MM.1S (cell line): Measurements from ENCODE around the gene TMEM135.

ENCODE experiments used
- DNase-seq: peaks from one replicate; pipeline ENCODE4 v3.0.0-alpha.2; 2015
- H2AFZ ChIP-seq: fragments of 300-600 bp; sonication (generic); 2 replicates; pipeline ENCODE4 v1.6.0; 2016; ENCODE audit warnings: antibody characterized with exemption, low read length
- H3F3A ChIP-seq: fragments of 300-600 bp; sonication (generic); 2 replicates; pipeline ENCODE4 v1.6.1; 2016; ENCODE audit warnings: mild to moderate bottlenecking, antibody characterized with exemption, low read length, moderate library complexity, mixed read lengths; ENCODE audit not compliant: insufficient read depth
- H3K27ac ChIP-seq: fragments of 300-600 bp; sonication (generic); 2 replicates; pipeline ENCODE4 v1.5.1; 2016; ENCODE audit warnings: mild to moderate bottlenecking, low read length
- H3K27me3 ChIP-seq: fragments of 300-600 bp; sonication (generic); replicated peaks from 2 replicates; pipeline ENCODE4 v1.6.0; 2016; ENCODE audit warnings: low read length; ENCODE audit not compliant: insufficient read depth
- H3K36me3 ChIP-seq: fragments of 300-600 bp; sonication (generic); replicated peaks from 2 replicates; pipeline ENCODE4 v1.6.1; 2016; ENCODE audit warnings: mild to moderate bottlenecking, low read length, mixed read lengths; ENCODE audit not compliant: insufficient read depth
- H3K4me1 ChIP-seq: fragments of 300-600 bp; sonication (generic); 2 replicates; pipeline ENCODE4 v1.6.1; 2016; ENCODE audit warnings: low read length, mixed read lengths
- H3K4me2 ChIP-seq: fragments of 300-600 bp; sonication (generic); 2 replicates; pipeline ENCODE4 v1.6.0; 2016; ENCODE audit warnings: low read depth, low read length
- H3K4me3 ChIP-seq: fragments of 300-600 bp; sonication (generic); 2 replicates; pipeline ENCODE4 v1.5.1; 2016; ENCODE audit warnings: low read length, mixed read lengths
- H3K79me2 ChIP-seq: fragments of 300-600 bp; sonication (generic); 2 replicates; pipeline ENCODE4 v1.6.1; 2016; ENCODE audit warnings: mixed run types, low read length, mixed read lengths
- H3K9ac ChIP-seq: fragments of 300-600 bp; sonication (generic); 2 replicates; pipeline ENCODE4 v1.6.1; 2016; ENCODE audit warnings: low read length, mixed read lengths
- H3K9me2 ChIP-seq: fragments of 300-600 bp; sonication (generic); replicated peaks from 2 replicates; pipeline ENCODE4 v1.6.1; 2016; ENCODE audit warnings: mild to moderate bottlenecking, low read length, mixed read lengths; ENCODE audit not compliant: insufficient read depth
- H3K9me3 ChIP-seq: fragments of 300-600 bp; sonication (generic); replicated peaks from 2 replicates; pipeline ENCODE4 v1.6.1; 2016; ENCODE audit warnings: mild to moderate bottlenecking, low read length, mixed read lengths; ENCODE audit not compliant: insufficient read depth
- H4K20me1 ChIP-seq: fragments of 300-600 bp; sonication (generic); 2 replicates; pipeline ENCODE4 v1.6.1; 2016; ENCODE audit warnings: mild to moderate bottlenecking, low read length, moderate library complexity, mixed read lengths; ENCODE audit not compliant: insufficient read depth
- CTCF ChIP-seq: fragments of 300-600 bp; sonication (generic); IDR thresholded peaks from 2 replicates; pipeline ENCODE4 v1.5.1; 2016; ENCODE audit warnings: antibody characterized with exemption, low read length, mixed read lengths
- EZH2 ChIP-seq: fragments of 300-600 bp; sonication (generic); optimal IDR thresholded peaks from 2 replicates; pipeline ENCODE3; 2017; ENCODE audit warnings: low read depth, mild to moderate bottlenecking, antibody characterized with exemption, low read length, mixed read lengths
- EZH2phosphoT487 ChIP-seq: fragments of 300-600 bp; sonication (generic); IDR thresholded peaks from 2 replicates; pipeline ENCODE4 v1.6.1; 2018; ENCODE audit warnings: antibody characterized with exemption, low read length

The TMEM135 gene

DNA sequence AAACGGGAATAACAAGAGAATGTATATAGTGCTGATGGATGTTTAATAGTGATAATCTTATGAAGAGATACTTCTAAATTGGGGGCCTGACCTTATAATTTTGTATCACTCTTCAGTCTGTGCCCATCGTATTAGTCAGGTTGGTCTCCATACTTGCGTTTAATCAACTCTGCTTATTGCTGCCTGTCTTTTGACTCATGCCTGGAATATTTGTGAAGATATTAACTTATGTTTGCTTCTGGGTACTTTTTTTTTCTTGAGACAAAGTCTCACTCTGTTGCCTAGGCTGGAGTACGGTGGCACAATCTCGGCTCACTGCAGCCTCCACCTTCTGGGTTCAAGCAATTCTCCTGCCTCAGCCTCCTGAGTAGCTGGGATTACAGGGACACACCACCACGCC is 24.0 kb downstream of the TMEM135 start:
- Histone ChIP-seq H3K9me3 (no peaks in the 10 kb centered on the region), H3K9me2 (no peaks in the 10 kb centered on the region), H2AFZ (no peak overlapping the region), H3F3A (no peaks in the 10 kb centered on the region), H3K4me2 (no peak overlapping the region), H4K20me1 (no peaks in the 10 kb centered on the region), H3K9ac (no peak overlapping the region), H3K79me2 (peaks cover 9% of the 10 kb centered on the region), H3K36me3 (no peaks in the 10 kb centered on the region), H3K27me3 (no peaks in the 10 kb centered on the region), H3K27ac (no peak overlapping the region), H3K4me1 (no peaks in the 10 kb centered on the region), H3K4me3 (no peak overlapping the region)
- no peak for DNase-seq
- TF ChIP-seq EZH2phosphoT487 (no peak), EZH2 (no peak), CTCF (no peak)

- Histone ChIP-seq H3K4me2 (no peak overlapping the region), H3K27me3 (no peaks in the 10 kb centered on the region), H3K79me2 (peaks cover 9% of the 10 kb centered on the region), H3K9ac (no peak overlapping the region), H3F3A (no peaks in the 10 kb centered on the region), H2AFZ (no peak overlapping the region), H3K9me3 (no peaks in the 10 kb centered on the region), H3K9me2 (no peaks in the 10 kb centered on the region), H3K4me1 (no peaks in the 10 kb centered on the region), H3K27ac (no peak overlapping the region), H4K20me1 (no peaks in the 10 kb centered on the region), H3K36me3 (no peaks in the 10 kb centered on the region), H3K4me3 (no peak overlapping the region)
- no peak for DNase-seq
- no peak for TF ChIP-seq CTCF
- no peak for TF ChIP-seq EZH2
- no peak for TF ChIP-seq EZH2phosphoT487
Observed at GRCh38 chr11:87063982-87064381, 26.2 kb downstream of the TMEM135 start.

- Histone ChIP-seq H3K4me3 (no peak overlapping the region), H3K36me3 (no peaks in the 10 kb centered on the region), H4K20me1 (no peaks in the 10 kb centered on the region), H3K4me2 (no peak overlapping the region), H3K9me2 (no peaks in the 10 kb centered on the region), H3K79me2 (no peaks in the 10 kb centered on the region), H3F3A (no peaks in the 10 kb centered on the region), H3K4me1 (no peaks in the 10 kb centered on the region), H3K27ac (no peak overlapping the region), H3K27me3 (no peaks in the 10 kb centered on the region), H3K9me3 (no peaks in the 10 kb centered on the region), H2AFZ (no peak overlapping the region), H3K9ac (no peak overlapping the region)
- no peak for TF ChIP-seq CTCF
- TF ChIP-seq EZH2, result no peak
- TF ChIP-seq EZH2phosphoT487, result no peak
- no peak for DNase-seq
Observed at GRCh38 chr11:87072787-87073186, 35.1 kb downstream of the TMEM135 start.
